Gastroesophageal sphincter (tissue), 4 donors: ENCODE results near the gene ADAT3. TPM values are rescaled to one million over a fixed set of nuclear protein-coding genes. Genes with fewer than 3 reads are reported as not detected.

ENCODE experiments used
- ATAC-seq: fragments of 150-250 bp; one replicate; pipeline ENCODE4 v1.9.1; 2016; ENCODE audit warnings: mild to moderate bottlenecking, moderate library complexity
- H3K27ac ChIP-seq, 4 donors: fragments of 200-600 bp; sonication (generic) in 3 of 4; 1 replicate in 3 of 4; 2 replicates in 1 of 4; pipeline ENCODE4 v1.5.1; 2016 to 2019
- H3K27me3 ChIP-seq: fragments of 200-600 bp; sonication (generic); one replicate; pipeline ENCODE4 v1.5.1; 2019
- H3K36me3 ChIP-seq, 2 donors: fragments of 200-600 bp; sonication (generic); one replicate each; pipeline ENCODE4 v1.5.1; 2019; ENCODE audit warnings: control low read depth in 1 of 2
- H3K4me1 ChIP-seq, 3 donors: fragments of 200-600 bp; sonication (generic); 1 replicate in 2 of 3; 2 replicates in 1 of 3; pipeline ENCODE4 v1.5.1; 2016 to 2019; ENCODE audit warnings: control low read depth in 2 of 3
- H3K4me3 ChIP-seq, 2 donors: fragments of 200-600 bp; sonication (generic); one replicate each; pipeline ENCODE4 v1.5.1; 2019; ENCODE audit warnings: mild to moderate bottlenecking in 1 of 2, moderate library complexity in 1 of 2
- H3K9me3 ChIP-seq, 3 donors: fragments of 200-600 bp; sonication (generic); one replicate each; pipeline ENCODE4 v1.5.1; 2017 to 2019; ENCODE audit warnings: control low read depth in 2 of 3
- CTCF ChIP-seq, 4 experiments: fragments of 200-600 bp in 2 of 4; fragments of 450-650 bp in 2 of 4; sonication (generic) in 1 of 4; IDR thresholded peaks; one replicate each; pipeline ENCODE4 v1.5.1; 2017 to 2019; ENCODE audit warnings: antibody characterized with exemption in 4 of 4, mild to moderate bottlenecking in 2 of 4, moderate library complexity in 2 of 4
- EP300 ChIP-seq: sonication (generic); formaldehyde crosslinking; IDR thresholded peaks from one replicate; pipeline ENCODE4 v1.6.1; 2017; ENCODE audit warnings: antibody characterized with exemption, mild to moderate bottlenecking
- POLR2A ChIP-seq, 2 donors: fragments of 450-650 bp; IDR thresholded peaks; one replicate each; pipeline ENCODE4 v1.6.1; 2017; ENCODE audit warnings: antibody characterized with exemption in 2 of 2, mild to moderate bottlenecking in 2 of 2, moderate library complexity in 1 of 2
- POLR2AphosphoS5 ChIP-seq: sonication (generic); formaldehyde crosslinking; IDR thresholded peaks from one replicate; pipeline ENCODE4 v1.6.1; 2017; ENCODE audit warnings: antibody characterized with exemption
- WGBS, 2 donors: methylation state at CpG; one replicate each; pipeline ENCODE4 v1.1.5; 2018; ENCODE audit warnings: low coverage in 1 of 2; 5-methylcytosine and 5-hydroxymethylcytosine counted together
- total RNA-seq, 4 donors: library from RNA; depleted of rRNA; stranded (reverse); fragments of >200 nt; gene quantifications; one replicate each; pipeline ENCODE4 v1.1.0, GENCODE V29; 2016

Gene ADAT3
- total RNA-seq, 4 donors from 2014 or later, result 0.47 to 4.2 (median 2.3) TPM

GRCh38 chr19:1917146-1917545, 11.9 kb downstream of the ADAT3 start:
- H3K4me1 ChIP-seq, result no peaks in the 10 kb centered on the region
- no peak for ATAC-seq
- TF ChIP-seq EP300, result no peak
- TF ChIP-seq CTCF (IDR thresholded peaks at IDR 0.05), result no peak
- no peak for TF ChIP-seq POLR2A (IDR thresholded peaks at IDR 0.05)
- TF ChIP-seq POLR2AphosphoS5, result no peak
- no peak overlapping the region for H3K4me3 ChIP-seq
- no peaks in the 10 kb centered on the region for H3K27me3 ChIP-seq
- no peaks in the 10 kb centered on the region for H3K9me3 ChIP-seq
- peaks cover 0 to 85% of the 10 kb centered on the region in 2 donors for H3K36me3 ChIP-seq
- H3K27ac ChIP-seq, result no peak overlapping the region
- WGBS, 2 donors, result 81 to 86% methylated on average over 9 to 11 of the region's 17 CpGs

GRCh38 chr19:1917926-1918325, 12.7 kb downstream of the ADAT3 start:
- no peak overlapping the region for H3K4me3 ChIP-seq
- H3K4me1 ChIP-seq, result no peaks in the 10 kb centered on the region
- 76 to 83% methylated on average over 1 to 5 of the region's 25 CpGs for WGBS, 2 donors
- no peak for TF ChIP-seq CTCF (IDR thresholded peaks at IDR 0.05)
- TF ChIP-seq POLR2AphosphoS5, result no peak
- no peak for TF ChIP-seq EP300
- TF ChIP-seq POLR2A (IDR thresholded peaks at IDR 0.05), result no peak
- H3K27ac ChIP-seq, result no peak overlapping the region
- no peaks in the 10 kb centered on the region for H3K27me3 ChIP-seq
- H3K9me3 ChIP-seq, result no peaks in the 10 kb centered on the region
- H3K36me3 ChIP-seq, result peaks cover 0 to 84% of the 10 kb centered on the region in 2 donors
- no peak for ATAC-seq

GRCh38 chr19:1918975-1919374, 13.8 kb downstream of the ADAT3 start:
- no peaks in the 10 kb centered on the region for H3K27me3 ChIP-seq
- WGBS, 2 donors, result 67 to 90% methylated on average over 1 to 2 of the region's 28 CpGs
- H3K4me3 ChIP-seq, result no peak overlapping the region
- no peak for ATAC-seq
- H3K9me3 ChIP-seq, result no peaks in the 10 kb centered on the region
- no peak for TF ChIP-seq POLR2A (IDR thresholded peaks at IDR 0.05)
- TF ChIP-seq EP300, result no peak
- TF ChIP-seq POLR2AphosphoS5, result no peak
- no peak for TF ChIP-seq CTCF (IDR thresholded peaks at IDR 0.05)
- no peak overlapping the region for H3K27ac ChIP-seq
- H3K4me1 ChIP-seq, result no peaks in the 10 kb centered on the region
- peaks cover 0 to 82% of the 10 kb centered on the region in 2 donors for H3K36me3 ChIP-seq

GRCh38 chr19:1920644-1921043, 15.4 kb downstream of the ADAT3 start:
- TF ChIP-seq CTCF (IDR thresholded peaks at IDR 0.05) (no peak), EP300 (no peak), POLR2AphosphoS5 (no peak)
- H3K4me1 ChIP-seq, result no peaks in the 10 kb centered on the region
- ATAC-seq, result no peak
- no peak overlapping the region for H3K4me3 ChIP-seq
- H3K27ac ChIP-seq, result no peak overlapping the region
- no peaks in the 10 kb centered on the region for H3K27me3 ChIP-seq
- no CpG with 5 or more reads among the region's 19 CpGs for WGBS, 2 donors
- no peaks in the 10 kb centered on the region for H3K9me3 ChIP-seq
- H3K36me3 ChIP-seq, result peaks cover 0 to 85% of the 10 kb centered on the region in 2 donors

GRCh38 chr19:1921326-1921725, 16.1 kb downstream of the ADAT3 start:
- no peak for ATAC-seq
- TF ChIP-seq POLR2A (IDR thresholded peaks at IDR 0.05) (no peak), CTCF (IDR thresholded peaks at IDR 0.05) (no peak), EP300 (no peak), POLR2AphosphoS5 (no peak)
- no peaks in the 10 kb centered on the region for H3K27me3 ChIP-seq
- H3K9me3 ChIP-seq, result no peaks in the 10 kb centered on the region
- WGBS, 2 donors, result 80% methylated on average over 2 of the region's 19 CpGs; no CpG with 5 or more reads in 1 of the 2 donors
- H3K4me1 ChIP-seq, result no peaks in the 10 kb centered on the region
- H3K27ac ChIP-seq, result no peak overlapping the region
- H3K4me3 ChIP-seq, result no peak overlapping the region
- H3K36me3 ChIP-seq, result peaks cover 0 to 88% of the 10 kb centered on the region in 2 donors
